ENCODE measurements around the gene TEX14. TPM values are rescaled to one million over a fixed set of nuclear protein-coding genes. Genes with fewer than 3 reads are reported as not detected.

TEX14 gene
- total RNA-seq, 1 experiment from 2014 or later = 0.89 TPM

DNA sequence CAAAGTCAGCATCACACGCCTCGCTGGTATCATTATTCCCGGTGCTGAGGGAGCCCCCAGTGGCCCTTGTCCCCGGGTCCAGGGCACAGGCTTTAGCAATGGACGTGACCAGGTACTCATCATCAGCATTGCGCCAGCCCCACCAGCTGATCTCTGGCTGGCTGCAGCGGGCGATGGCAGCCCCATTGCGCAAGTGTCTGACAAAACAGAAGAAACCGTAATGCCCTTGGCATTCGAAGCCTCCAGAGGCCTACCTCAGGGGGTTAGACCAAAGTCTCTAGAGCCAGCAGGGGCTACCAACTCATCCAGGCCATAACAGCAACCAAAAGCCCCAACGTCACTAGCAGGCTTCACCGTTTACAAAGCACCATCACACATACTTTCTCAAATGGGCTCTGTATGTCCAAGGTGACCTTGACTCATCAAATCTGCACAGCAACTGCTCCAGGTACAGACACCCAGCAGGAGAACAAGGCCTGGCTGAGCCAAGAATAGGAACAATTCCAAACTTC, 184.7 kb downstream of the TEX14 start:
- Histone ChIP-seq H3K27me3 (ENCODE audit: insufficient read depth, low read length) (no peaks in the 10 kb centered on the region), H3K79me2 (ENCODE audit: insufficient read depth, low read length) (0 out of 2 replicates have a peak, but pooled peaks cover under 1% of the 10 kb centered on the region), H2AFZ (ENCODE audit: low read depth, low read length, poor library complexity, severe bottlenecking) (no peak overlapping the region), H3K27ac (ENCODE audit: low read depth, low read length) (no peak overlapping the region), H3K9ac (ENCODE audit: low read length) (no peak overlapping the region), H3K36me3 (ENCODE audit: control insufficient read depth in 1 of 2, insufficient read depth in 2 of 2, low read length in 2 of 2) (peaks cover 66 to 75% of the 10 kb centered on the region in 2 experiments), H4K20me1 (ENCODE audit: insufficient read depth) (no peaks in the 10 kb centered on the region), H3K9me3 (ENCODE audit: control insufficient read depth in 1 of 2, insufficient read depth in 1 of 2, low read depth in 1 of 2, low read length in 2 of 2) (no peaks in the 10 kb centered on the region), H3K9me2 (ENCODE audit: insufficient read depth) (no peaks in the 10 kb centered on the region), H3K4me2 (ENCODE audit: low read length) (no peak overlapping the region), H3K4me3 (replicated peaks in 1 of 2; ENCODE audit: low read depth in 1 of 2, low read length in 2 of 2) (no peak overlapping the region), H3K4me1 (ENCODE audit: control insufficient read depth in 1 of 2, insufficient read depth in 2 of 2, low read length in 2 of 2) (no peaks in the 10 kb centered on the region)
- intact Hi-C loops (cut with micrococcal nuclease) = no loop called here
- ChIA-PET CTCF (no interaction called here), POLR2A (no interaction called here), RAD21 (ENCODE audit: low non-redundant PET in 1 of 2, low total read pairs in 2 of 2, uncharacterized antibody in 2 of 2, unreplicated experiment in 2 of 2) (no interaction called here)
- no TSS peak for BruUV-seq (replicated peaks)
- no peak for ATAC-seq
- TF ChIP-seq, protein P1, sequence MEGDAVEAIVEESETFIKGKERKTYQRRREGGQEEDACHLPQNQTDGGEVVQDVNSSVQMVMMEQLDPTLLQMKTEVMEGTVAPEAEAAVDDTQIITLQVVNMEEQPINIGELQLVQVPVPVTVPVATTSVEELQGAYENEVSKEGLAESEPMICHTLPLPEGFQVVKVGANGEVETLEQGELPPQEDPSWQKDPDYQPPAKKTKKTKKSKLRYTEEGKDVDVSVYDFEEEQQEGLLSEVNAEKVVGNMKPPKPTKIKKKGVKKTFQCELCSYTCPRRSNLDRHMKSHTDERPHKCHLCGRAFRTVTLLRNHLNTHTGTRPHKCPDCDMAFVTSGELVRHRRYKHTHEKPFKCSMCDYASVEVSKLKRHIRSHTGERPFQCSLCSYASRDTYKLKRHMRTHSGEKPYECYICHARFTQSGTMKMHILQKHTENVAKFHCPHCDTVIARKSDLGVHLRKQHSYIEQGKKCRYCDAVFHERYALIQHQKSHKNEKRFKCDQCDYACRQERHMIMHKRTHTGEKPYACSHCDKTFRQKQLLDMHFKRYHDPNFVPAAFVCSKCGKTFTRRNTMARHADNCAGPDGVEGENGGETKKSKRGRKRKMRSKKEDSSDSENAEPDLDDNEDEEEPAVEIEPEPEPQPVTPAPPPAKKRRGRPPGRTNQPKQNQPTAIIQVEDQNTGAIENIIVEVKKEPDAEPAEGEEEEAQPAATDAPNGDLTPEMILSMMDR (IDR thresholded peaks at IDR 0.05 in 2 of 3, conservative IDR thresholded peaks at IDR 0.05 in 1 of 3; ENCODE audit: borderline replicate concordance in 1 of 3, insufficient read depth in 1 of 3, low read depth in 2 of 3, low read length in 2 of 3) = no peak
- TF ChIP-seq, protein P2, sequence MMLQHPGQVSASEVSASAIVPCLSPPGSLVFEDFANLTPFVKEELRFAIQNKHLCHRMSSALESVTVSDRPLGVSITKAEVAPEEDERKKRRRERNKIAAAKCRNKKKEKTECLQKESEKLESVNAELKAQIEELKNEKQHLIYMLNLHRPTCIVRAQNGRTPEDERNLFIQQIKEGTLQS (IDR thresholded peaks at IDR 0.05) = no peak
- TF ChIP-seq EZH2 (IDR thresholded peaks at IDR 0.05) (no peak), ZFX (IDR thresholded peaks at IDR 0.05) (no peak), YY1 (IDR thresholded peaks at IDR 0.05; ENCODE audit: extremely low read depth, insufficient replicate concordance, low read depth, low read length) (no peak), CEBPB (IDR thresholded peaks at IDR 0.05; ENCODE audit: low read depth) (no peak), POLR2A (IDR thresholded peaks at IDR 0.05; ENCODE audit: borderline replicate concordance, extremely low read depth, insufficient read depth, insufficient read length) (no peak), POLR2AphosphoS5 (IDR thresholded peaks at IDR 0.05; ENCODE audit: low read depth, low read length) (no peak), CBX3 (IDR thresholded peaks at IDR 0.05; ENCODE audit: low read depth) (no peak), RAD21 (IDR thresholded peaks at IDR 0.05; ENCODE audit: low read depth) (no peak), EGR1 (IDR thresholded peaks at IDR 0.05; ENCODE audit: low read depth) (no peak), TCF7L2 (IDR thresholded peaks at IDR 0.05; ENCODE audit: borderline replicate concordance, extremely low read depth, insufficient read depth, insufficient read length) (no peak), ZNF274 (IDR thresholded peaks at IDR 0.05; ENCODE audit: low read depth, low read length) (no peak), SIN3A (IDR thresholded peaks at IDR 0.05; ENCODE audit: low read depth) (no peak)
- TF ChIP-seq, protein P3, sequence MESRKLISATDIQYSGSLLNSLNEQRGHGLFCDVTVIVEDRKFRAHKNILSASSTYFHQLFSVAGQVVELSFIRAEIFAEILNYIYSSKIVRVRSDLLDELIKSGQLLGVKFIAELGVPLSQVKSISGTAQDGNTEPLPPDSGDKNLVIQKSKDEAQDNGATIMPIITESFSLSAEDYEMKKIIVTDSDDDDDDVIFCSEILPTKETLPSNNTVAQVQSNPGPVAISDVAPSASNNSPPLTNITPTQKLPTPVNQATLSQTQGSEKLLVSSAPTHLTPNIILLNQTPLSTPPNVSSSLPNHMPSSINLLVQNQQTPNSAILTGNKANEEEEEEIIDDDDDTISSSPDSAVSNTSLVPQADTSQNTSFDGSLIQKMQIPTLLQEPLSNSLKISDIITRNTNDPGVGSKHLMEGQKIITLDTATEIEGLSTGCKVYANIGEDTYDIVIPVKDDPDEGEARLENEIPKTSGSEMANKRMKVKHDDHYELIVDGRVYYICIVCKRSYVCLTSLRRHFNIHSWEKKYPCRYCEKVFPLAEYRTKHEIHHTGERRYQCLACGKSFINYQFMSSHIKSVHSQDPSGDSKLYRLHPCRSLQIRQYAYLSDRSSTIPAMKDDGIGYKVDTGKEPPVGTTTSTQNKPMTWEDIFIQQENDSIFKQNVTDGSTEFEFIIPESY (IDR thresholded peaks at IDR 0.05; ENCODE audit: extremely low read depth, insufficient replicate concordance, low read length) = no peak
- DNase-seq (ENCODE audit: low read depth, low spot score) = no peak
